Spinal cord (tissue), 10 donors: ENCODE measurements around the gene SPARC. TPM values are rescaled to one million over a fixed set of nuclear protein-coding genes. Genes with fewer than 3 reads are reported as not detected.

ENCODE experiments used
- DNase-seq, 6 donors: peaks; one replicate each; pipeline versions ENCODE4 v3.0.0 to v3.0.0-alpha.2; 2013 to 2015; ENCODE audit warnings: low spot score in 6 of 6, low read depth in 4 of 6
- H3K27ac ChIP-seq: one replicate; pipeline ENCODE4 v1.5.1; 2013; ENCODE audit warnings: low read depth, low read length, control low read depth
- H3K27me3 ChIP-seq: one replicate; pipeline ENCODE4 v1.6.1; 2013; ENCODE audit warnings: low read length; ENCODE audit not compliant: control insufficient read depth, insufficient read depth
- H3K36me3 ChIP-seq: one replicate; pipeline ENCODE4 v1.6.1; 2013; ENCODE audit warnings: low read length; ENCODE audit not compliant: control insufficient read depth, insufficient read depth
- H3K4me1 ChIP-seq: one replicate; pipeline ENCODE4 v1.6.1; 2013; ENCODE audit warnings: low read length; ENCODE audit not compliant: control insufficient read depth, insufficient read depth
- H3K4me3 ChIP-seq: one replicate; pipeline ENCODE4 v1.5.1; 2013; ENCODE audit warnings: low read depth, low read length, control low read depth
- H3K9me3 ChIP-seq: one replicate; pipeline ENCODE4 v1.6.1; 2013; ENCODE audit warnings: low read length; ENCODE audit not compliant: control insufficient read depth, insufficient read depth
- WGBS: methylation state at CpG from one replicate; pipeline ENCODE4 v1.1.5; 2013; ENCODE audit warnings: missing lambda C conversion rate; ENCODE audit not compliant: insufficient coverage; 5-methylcytosine and 5-hydroxymethylcytosine counted together
- polyA plus RNA-seq, 2 donors: library from polyadenylated mRNA; unstranded; fragments of 120-200 nt; gene quantifications; one replicate each; pipeline ENCODE4 v1.2.1, GENCODE V29; 2013; ENCODE audit not compliant: insufficient read length in 2 of 2
- total RNA-seq, 2 donors: library from RNA; depleted of rRNA in 1 of 2; stranded (reverse); fragments of 120-200 nt in 1 of 2; fragments of >200 nt in 1 of 2; gene quantifications; one replicate each; pipeline versions ENCODE4 v1.2.3 to v1.2.4, GENCODE V29; 2013 to 2014
- donor health status: healthy.

SPARC gene
- total and polyA plus RNA-seq, 4 donors: 1,307 to 4,374 (median 2,290) TPM

GRCh38 chr5:151674626-151675610, 11.8 kb downstream of the SPARC start:
- 90% methylated on average over 2 of the region's 4 CpGs for WGBS
- Histone ChIP-seq H3K4me1 (peaks cover 23% of the 10 kb centered on the region), H3K36me3 (peaks cover 29% of the 10 kb centered on the region), H3K27me3 (no peaks in the 10 kb centered on the region), H3K9me3 (no peaks in the 10 kb centered on the region), H3K27ac (peak overlapping the region; percentile 79), H3K4me3 (no peak overlapping the region)
- DNase-seq: no peak

- peaks cover 40% of the 10 kb centered on the region for H3K36me3 ChIP-seq
- H3K9me3 ChIP-seq: no peaks in the 10 kb centered on the region
- no peaks in the 10 kb centered on the region for H3K27me3 ChIP-seq
- peaks cover 15% of the 10 kb centered on the region for H3K4me1 ChIP-seq
- DNase-seq: no peak
- no peak overlapping the region for H3K4me3 ChIP-seq
- no peak overlapping the region for H3K27ac ChIP-seq
- WGBS: 90% methylated on average over 2 of the region's 4 CpGs
Measured at GRCh38 chr5:151673421-151673820, 13.3 kb downstream of the SPARC start.

- peaks cover 15% of the 10 kb centered on the region for H3K4me1 ChIP-seq
- no peaks in the 10 kb centered on the region for H3K27me3 ChIP-seq
- H3K36me3 ChIP-seq: peaks cover 46% of the 10 kb centered on the region
- WGBS: 98% methylated on average over 4 of the region's 8 CpGs
- no peak overlapping the region for H3K4me3 ChIP-seq
- no peaks in the 10 kb centered on the region for H3K9me3 ChIP-seq
- peak overlapping the region; percentile 13 for H3K27ac ChIP-seq
- no peak for DNase-seq
Measured at GRCh38 chr5:151672516-151672915, 14.2 kb downstream of the SPARC start.

GRCh38 chr5:151671950-151672349, 14.8 kb downstream of the SPARC start:
- Histone ChIP-seq H3K4me3 (no peak overlapping the region), H3K4me1 (peaks cover 15% of the 10 kb centered on the region), H3K36me3 (peaks cover 51% of the 10 kb centered on the region), H3K27ac (peak overlapping the region; percentile 45), H3K9me3 (no peaks in the 10 kb centered on the region), H3K27me3 (no peaks in the 10 kb centered on the region)
- WGBS: 100% methylated on average over 1 of the region's 4 CpGs
- no peak for DNase-seq

- DNase-seq: no peak
- H3K4me3 ChIP-seq: no peak overlapping the region
- peaks cover 19% of the 10 kb centered on the region for H3K4me1 ChIP-seq
- H3K9me3 ChIP-seq: no peaks in the 10 kb centered on the region
- peak overlapping the region; percentile 45 for H3K27ac ChIP-seq
- H3K27me3 ChIP-seq: no peaks in the 10 kb centered on the region
- peaks cover 57% of the 10 kb centered on the region for H3K36me3 ChIP-seq
- 100% methylated on average over 1 of the region's 6 CpGs for WGBS
Measured at GRCh38 chr5:151670953-151671636, 15.6 kb downstream of the SPARC start.

GRCh38 chr5:151670083-151670686, 16.5 kb downstream of the SPARC start:
- 74% methylated on average over 4 of the region's 4 CpGs for WGBS
- Histone ChIP-seq H3K27me3 (no peaks in the 10 kb centered on the region), H3K27ac (peak overlapping the region; percentile 22), H3K4me3 (no peak overlapping the region), H3K9me3 (no peaks in the 10 kb centered on the region), H3K4me1 (peaks cover 19% of the 10 kb centered on the region), H3K36me3 (peaks cover 64% of the 10 kb centered on the region)
- peak in 1 of 6 donors; percentile 11 for DNase-seq

GRCh38 chr5:151667083-151667482, 19.6 kb downstream of the SPARC start:
- no peak overlapping the region for H3K27ac ChIP-seq
- no peak overlapping the region for H3K4me3 ChIP-seq
- no peaks in the 10 kb centered on the region for H3K27me3 ChIP-seq
- H3K4me1 ChIP-seq: peaks cover 21% of the 10 kb centered on the region
- DNase-seq: no peak
- H3K36me3 ChIP-seq: peaks cover 55% of the 10 kb centered on the region
- WGBS: 90% methylated on average over 7 of the region's 7 CpGs
- H3K9me3 ChIP-seq: no peaks in the 10 kb centered on the region

GRCh38 chr5:151665613-151666012, 21.1 kb downstream of the SPARC start:
- no peaks in the 10 kb centered on the region for H3K9me3 ChIP-seq
- H3K4me3 ChIP-seq: no peak overlapping the region
- no peaks in the 10 kb centered on the region for H3K27me3 ChIP-seq
- 23% methylated on average over 2 of the region's 2 CpGs for WGBS
- peaks cover 16% of the 10 kb centered on the region for H3K4me1 ChIP-seq
- H3K36me3 ChIP-seq: peaks cover 46% of the 10 kb centered on the region
- H3K27ac ChIP-seq: peak overlapping the region; percentile 19
- DNase-seq: no peak

- H3K36me3 ChIP-seq: peaks cover 44% of the 10 kb centered on the region
- H3K4me1 ChIP-seq: peaks cover 16% of the 10 kb centered on the region
- H3K27me3 ChIP-seq: no peaks in the 10 kb centered on the region
- H3K9me3 ChIP-seq: no peaks in the 10 kb centered on the region
- 38% methylated on average over 1 of the region's 6 CpGs for WGBS
- no peak overlapping the region for H3K4me3 ChIP-seq
- peak overlapping the region; percentile 44 for H3K27ac ChIP-seq
- DNase-seq: no peak
Measured at GRCh38 chr5:151664694-151665585, 21.8 kb downstream of the SPARC start.
